ENCODE measurements around the gene AGFG1. TPM values are rescaled to one million over a fixed set of nuclear protein-coding genes. Genes with fewer than 3 reads are reported as not detected.

The AGFG1 gene
- total RNA-seq, 4 donors from 2014 or later: 41.0 to 60.3 (median 55.0) TPM

DNA sequence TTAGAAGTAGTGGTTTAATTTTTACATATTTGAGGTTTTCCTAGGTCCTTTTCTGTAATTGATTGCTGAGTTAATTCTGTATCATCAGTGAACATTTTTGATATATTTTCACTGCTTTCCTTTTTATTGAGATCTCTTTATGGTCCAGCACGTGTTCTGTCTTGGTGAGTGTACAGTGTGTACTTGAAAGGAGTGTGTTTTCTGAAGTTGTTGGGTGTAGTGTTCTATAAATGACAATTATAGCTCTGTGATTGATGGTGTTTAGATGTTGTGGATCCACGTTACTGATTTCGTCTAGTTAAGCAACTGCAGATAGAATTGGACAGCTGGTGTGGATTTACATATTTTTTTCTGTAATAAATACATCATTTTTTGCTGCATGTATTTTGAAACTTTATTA, 32.7 kb downstream of the AGFG1 start:
- no peak for TF ChIP-seq POLR2AphosphoS5 (IDR thresholded peaks at IDR 0.05)
- TF ChIP-seq EP300 (IDR thresholded peaks at IDR 0.05): no peak
- no peak for TF ChIP-seq POLR2A (IDR thresholded peaks at IDR 0.05)
- TF ChIP-seq, protein P1, sequence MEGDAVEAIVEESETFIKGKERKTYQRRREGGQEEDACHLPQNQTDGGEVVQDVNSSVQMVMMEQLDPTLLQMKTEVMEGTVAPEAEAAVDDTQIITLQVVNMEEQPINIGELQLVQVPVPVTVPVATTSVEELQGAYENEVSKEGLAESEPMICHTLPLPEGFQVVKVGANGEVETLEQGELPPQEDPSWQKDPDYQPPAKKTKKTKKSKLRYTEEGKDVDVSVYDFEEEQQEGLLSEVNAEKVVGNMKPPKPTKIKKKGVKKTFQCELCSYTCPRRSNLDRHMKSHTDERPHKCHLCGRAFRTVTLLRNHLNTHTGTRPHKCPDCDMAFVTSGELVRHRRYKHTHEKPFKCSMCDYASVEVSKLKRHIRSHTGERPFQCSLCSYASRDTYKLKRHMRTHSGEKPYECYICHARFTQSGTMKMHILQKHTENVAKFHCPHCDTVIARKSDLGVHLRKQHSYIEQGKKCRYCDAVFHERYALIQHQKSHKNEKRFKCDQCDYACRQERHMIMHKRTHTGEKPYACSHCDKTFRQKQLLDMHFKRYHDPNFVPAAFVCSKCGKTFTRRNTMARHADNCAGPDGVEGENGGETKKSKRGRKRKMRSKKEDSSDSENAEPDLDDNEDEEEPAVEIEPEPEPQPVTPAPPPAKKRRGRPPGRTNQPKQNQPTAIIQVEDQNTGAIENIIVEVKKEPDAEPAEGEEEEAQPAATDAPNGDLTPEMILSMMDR (IDR thresholded peaks at IDR 0.05): no peak
- WGBS: 49% methylated on average over 3 of the region's 3 CpGs

GRCh38 chr2:227506456-227506855, 34.5 kb downstream of the AGFG1 start:
- Histone ChIP-seq H3K9me3 (no peaks in the 10 kb centered on the region), H3K4me3 (no peak overlapping the region), H3K27ac (no peak overlapping the region), H3K4me1 (peaks cover 54% of the 10 kb centered on the region), H3K27me3 (no peaks in the 10 kb centered on the region), H3K36me3 (no peaks in the 10 kb centered on the region)
- TF ChIP-seq EP300 (IDR thresholded peaks at IDR 0.05) (no peak), POLR2AphosphoS5 (IDR thresholded peaks at IDR 0.05) (no peak), POLR2A (IDR thresholded peaks at IDR 0.05) (no peak)
- TF ChIP-seq, protein P1 (IDR thresholded peaks at IDR 0.05): no peak
- 74% methylated on average over 1 of the region's 1 CpG for WGBS
- no peak for DNase-seq (ENCODE audit: low spot score in 2 of 2)

More for the DNA sequence above, 32.7 kb downstream of the AGFG1 start:
- no peaks in the 10 kb centered on the region for H3K9me3 ChIP-seq
- H3K27me3 ChIP-seq: no peaks in the 10 kb centered on the region
- no peak for DNase-seq (ENCODE audit: low spot score in 2 of 2)
- H3K27ac ChIP-seq: no peak overlapping the region
- peaks cover 38% of the 10 kb centered on the region for H3K4me1 ChIP-seq
- no peak overlapping the region for H3K4me3 ChIP-seq
- no peaks in the 10 kb centered on the region for H3K36me3 ChIP-seq

GRCh38 chr2:227507963-227508362, 36.0 kb downstream of the AGFG1 start:
- TF ChIP-seq POLR2AphosphoS5 (IDR thresholded peaks at IDR 0.05) (no peak), EP300 (IDR thresholded peaks at IDR 0.05) (no peak), POLR2A (IDR thresholded peaks at IDR 0.05) (no peak)
- TF ChIP-seq, protein P1 (IDR thresholded peaks at IDR 0.05): no peak
- Histone ChIP-seq H3K9me3 (no peaks in the 10 kb centered on the region), H3K27ac (no peak overlapping the region), H3K4me1 (peaks cover 60% of the 10 kb centered on the region), H3K4me3 (no peak overlapping the region), H3K36me3 (no peaks in the 10 kb centered on the region), H3K27me3 (no peaks in the 10 kb centered on the region)
- 72% methylated on average over 2 of the region's 2 CpGs for whole genome bisulfite sequencing
- no peak for DNase-seq (ENCODE audit: low spot score in 2 of 2)

GRCh38 chr2:227509076-227509475, 37.1 kb downstream of the AGFG1 start:
- Histone ChIP-seq H3K36me3 (no peaks in the 10 kb centered on the region), H3K27ac (no peak overlapping the region), H3K4me1 (peaks cover 60% of the 10 kb centered on the region), H3K4me3 (no peak overlapping the region), H3K27me3 (no peaks in the 10 kb centered on the region), H3K9me3 (no peaks in the 10 kb centered on the region)
- no peak for TF ChIP-seq EP300 (IDR thresholded peaks at IDR 0.05)
- TF ChIP-seq POLR2AphosphoS5 (IDR thresholded peaks at IDR 0.05): no peak
- TF ChIP-seq POLR2A (IDR thresholded peaks at IDR 0.05): no peak
- TF ChIP-seq, protein P1 (IDR thresholded peaks at IDR 0.05): no peak
- no peak for DNase-seq (ENCODE audit: low spot score in 2 of 2)
- 96% methylated on average over 2 of the region's 2 CpGs for WGBS

DNA sequence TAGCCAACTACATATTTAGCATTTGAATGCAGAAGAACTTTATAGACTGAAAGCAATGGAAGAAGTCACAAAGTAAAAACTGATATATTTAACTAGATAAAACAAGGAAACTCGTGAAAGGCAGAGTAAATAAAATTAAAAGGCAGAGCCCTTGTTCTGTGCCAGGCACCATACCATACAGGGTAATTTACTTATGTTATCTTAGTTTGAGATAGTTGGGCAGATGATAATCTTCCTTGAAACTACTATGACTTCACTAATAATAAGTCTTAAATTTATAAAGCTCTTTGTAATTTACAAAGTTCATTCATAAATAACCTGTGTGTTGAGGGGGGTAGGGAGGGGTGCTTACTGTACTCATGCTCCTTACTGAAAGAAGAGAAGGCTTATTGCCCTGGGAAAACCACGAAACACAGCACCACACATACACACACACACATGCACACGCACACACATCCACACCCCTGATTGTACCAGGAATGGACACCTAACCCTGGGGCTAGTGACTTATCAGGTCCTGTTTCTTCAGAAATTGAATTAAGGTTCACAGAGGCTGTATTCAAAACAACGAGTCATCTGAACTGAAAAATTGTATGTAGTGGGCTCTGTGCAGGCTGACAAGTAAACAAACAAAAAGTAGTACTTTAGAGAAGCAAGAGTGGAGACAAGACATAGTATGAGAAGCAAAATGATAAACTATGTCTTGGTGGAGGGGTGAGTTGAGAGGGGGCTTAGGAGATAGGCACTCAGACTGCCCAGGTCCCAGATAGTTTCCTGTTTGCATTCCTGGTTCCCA, 38.1 kb downstream of the AGFG1 start:
- Histone ChIP-seq H3K4me3 (no peak overlapping the region), H3K27ac (no peak overlapping the region), H3K9me3 (no peaks in the 10 kb centered on the region), H3K36me3 (no peaks in the 10 kb centered on the region), H3K27me3 (no peaks in the 10 kb centered on the region), H3K4me1 (peaks cover 53% of the 10 kb centered on the region)
- TF ChIP-seq POLR2AphosphoS5 (IDR thresholded peaks at IDR 0.05) (no peak), EP300 (IDR thresholded peaks at IDR 0.05) (no peak), POLR2A (IDR thresholded peaks at IDR 0.05) (no peak)
- TF ChIP-seq, protein P1 (IDR thresholded peaks at IDR 0.05): no peak
- WGBS: 52% methylated on average over 4 of the region's 4 CpGs
- DNase-seq (ENCODE audit: low spot score in 2 of 2): no peak

Data from suprapubic skin (tissue), 4 donors.